Measurements from ENCODE around the gene KRI1. TPM values are rescaled to one million over a fixed set of nuclear protein-coding genes. Genes with fewer than 3 reads are reported as not detected.
"Not testable (repeated sequence)": the region's sequence is repeated elsewhere in the genome, so short reads cannot be mapped to it uniquely, and the experiment has no call there.

The KRI1 gene
- total RNA-seq, 1 donor from 2014 or later = 35.0 TPM

DNA sequence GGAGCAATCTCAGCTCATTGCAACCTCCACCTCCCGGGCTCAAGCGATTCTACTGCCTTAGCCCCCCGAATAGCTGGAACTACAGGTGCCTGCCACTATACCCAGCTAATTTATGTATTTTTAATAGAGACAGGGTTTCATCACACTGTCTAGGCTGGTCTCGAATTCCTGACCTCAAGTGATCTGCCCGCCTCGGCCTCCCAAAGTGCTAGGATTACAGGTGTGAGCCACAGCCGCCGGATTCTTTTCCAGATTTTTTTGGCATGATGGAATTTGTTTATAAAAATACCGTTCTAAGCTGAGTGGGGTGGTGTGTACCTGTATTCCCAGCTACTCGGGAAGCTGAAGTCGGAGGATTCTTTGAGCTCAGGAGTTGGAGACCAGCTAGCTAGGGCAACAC, 28.1 kb downstream of the KRI1 start:
- no peak for DNase-seq (ENCODE audit: low spot score, unreplicated experiment)
- H3K27me3 Mint-ChIP-seq = peaks cover 14% of the 10 kb centered on the region
- H3K4me3 Mint-ChIP-seq (ENCODE audit: low read depth) = no peak overlapping the region
- no peak overlapping the region for H3K27ac Mint-ChIP-seq
- H3K36me3 Mint-ChIP-seq (ENCODE audit: insufficient read depth) = no peaks in the 10 kb centered on the region
- no peaks in the 10 kb centered on the region for H3K4me1 Mint-ChIP-seq (ENCODE audit: low read depth)
- H3K9me3 Mint-ChIP-seq (ENCODE audit: low read depth) = no peaks in the 10 kb centered on the region
- no peak for TF ChIP-seq CTCF (IDR thresholded peaks at IDR 0.05; ENCODE audit: unreplicated experiment)

DNA sequence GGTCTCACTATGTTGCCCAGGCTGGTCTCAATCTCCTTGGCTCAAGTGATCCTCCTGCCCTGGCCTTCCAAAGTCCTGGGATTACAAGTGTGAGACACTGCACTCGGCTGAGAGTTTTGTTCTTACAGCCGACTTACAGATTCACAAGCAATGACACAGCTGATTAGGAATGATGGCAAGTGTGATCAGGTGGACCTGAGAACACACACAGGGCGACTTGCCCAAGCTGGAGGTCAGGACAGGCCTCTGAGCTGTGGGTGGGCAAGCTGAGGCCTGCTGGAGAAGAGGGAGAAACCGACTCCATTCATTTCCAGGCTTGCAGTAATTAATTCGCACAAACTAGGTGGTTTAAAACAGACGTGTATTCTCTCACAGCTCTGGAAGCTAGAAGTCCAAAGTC, 30.2 kb downstream of the KRI1 start:
- no peak overlapping the region for H3K27ac Mint-ChIP-seq
- no peak for DNase-seq (ENCODE audit: low spot score, unreplicated experiment)
- no peaks in the 10 kb centered on the region for H3K9me3 Mint-ChIP-seq (ENCODE audit: low read depth)
- no peak overlapping the region for H3K4me3 Mint-ChIP-seq (ENCODE audit: low read depth)
- H3K36me3 Mint-ChIP-seq (ENCODE audit: insufficient read depth) = no peaks in the 10 kb centered on the region
- TF ChIP-seq CTCF (IDR thresholded peaks at IDR 0.05; ENCODE audit: unreplicated experiment) = no peak
- peaks cover 19% of the 10 kb centered on the region for H3K27me3 Mint-ChIP-seq
- no peaks in the 10 kb centered on the region for H3K4me1 Mint-ChIP-seq (ENCODE audit: low read depth)

DNA sequence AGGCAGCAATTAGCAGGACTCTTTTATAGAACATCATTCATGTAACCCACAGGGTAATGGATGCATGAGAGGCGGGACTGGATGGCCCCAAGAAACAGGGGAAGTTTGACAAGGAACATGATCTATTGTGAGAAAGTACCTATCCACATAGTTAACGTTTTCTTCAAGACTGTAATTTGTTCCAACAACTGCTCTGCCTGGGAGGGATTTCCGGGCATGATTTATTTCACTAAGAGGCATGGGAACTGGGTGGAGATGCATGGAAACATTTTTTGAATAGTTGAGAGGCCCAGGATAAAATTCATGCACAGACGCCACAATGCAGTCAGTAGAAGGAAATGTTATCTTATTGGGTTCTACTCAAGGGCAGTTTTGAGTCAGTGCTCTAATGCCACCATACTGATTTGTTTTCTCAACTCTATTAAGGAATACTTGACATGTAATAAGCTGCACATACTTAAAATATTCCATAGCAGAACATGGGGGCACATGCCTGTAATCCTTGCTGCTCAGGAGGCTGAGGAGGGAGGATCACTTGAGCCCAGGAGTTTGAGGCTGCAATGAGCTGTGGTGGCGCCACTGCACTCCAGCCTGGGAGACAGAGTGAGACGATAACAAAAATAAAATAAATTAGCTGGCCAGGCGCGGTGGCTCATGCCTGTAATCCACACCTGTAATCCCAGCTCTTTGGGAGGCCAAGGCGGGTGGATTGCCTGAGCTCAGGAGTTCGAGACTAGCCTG, 32.0 kb downstream of the KRI1 start:
- Mint-ChIP-seq H3K27ac (no peak overlapping the region), H3K4me1 (ENCODE audit: low read depth) (no peaks in the 10 kb centered on the region), H3K36me3 (ENCODE audit: insufficient read depth) (no peaks in the 10 kb centered on the region), H3K9me3 (ENCODE audit: low read depth) (no peaks in the 10 kb centered on the region), H3K27me3 (peaks cover 17% of the 10 kb centered on the region), H3K4me3 (ENCODE audit: low read depth) (no peak overlapping the region)
- no peak for DNase-seq (ENCODE audit: low spot score, unreplicated experiment)
- no peak for TF ChIP-seq CTCF (IDR thresholded peaks at IDR 0.05; ENCODE audit: unreplicated experiment)

DNA sequence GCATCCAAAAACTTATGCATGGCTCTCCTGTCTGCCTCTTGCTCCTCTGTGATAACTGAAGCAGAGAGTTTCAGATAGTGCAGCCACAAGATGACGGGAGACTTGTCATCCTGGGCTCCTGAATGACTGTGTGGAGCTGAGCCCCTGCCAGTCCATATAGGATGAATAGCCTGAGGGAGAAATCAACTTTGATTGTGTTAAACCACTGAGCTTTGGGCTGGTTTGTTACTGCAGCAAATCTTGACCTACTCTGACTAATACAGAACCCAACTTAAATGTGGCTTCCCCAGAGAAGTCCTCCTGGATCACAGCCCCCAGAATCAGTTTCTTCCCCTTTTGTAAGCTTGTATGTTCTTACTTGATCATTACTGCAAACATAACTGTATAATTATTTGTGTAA, 33.4 kb downstream of the KRI1 start:
- no peaks in the 10 kb centered on the region for H3K4me1 Mint-ChIP-seq (ENCODE audit: low read depth)
- no peak overlapping the region for H3K27ac Mint-ChIP-seq
- TF ChIP-seq CTCF (IDR thresholded peaks at IDR 0.05; ENCODE audit: unreplicated experiment) = no peak
- no peak for DNase-seq (ENCODE audit: low spot score, unreplicated experiment)
- H3K9me3 Mint-ChIP-seq (ENCODE audit: low read depth) = no peaks in the 10 kb centered on the region
- H3K36me3 Mint-ChIP-seq (ENCODE audit: insufficient read depth) = no peaks in the 10 kb centered on the region
- H3K27me3 Mint-ChIP-seq = peaks cover 10% of the 10 kb centered on the region
- no peak overlapping the region for H3K4me3 Mint-ChIP-seq (ENCODE audit: low read depth)

- H3K4me3 Mint-ChIP-seq (ENCODE audit: low read depth) = not testable (repeated sequence)
These were observed 38.9 kb downstream of the KRI1 start for GRCh38 chr19:10526887-10527286.

GRCh38 chr19:10525636-10526035, 40.2 kb downstream of the KRI1 start:
- Mint-ChIP-seq H3K4me3 (ENCODE audit: low read depth) (no peak overlapping the region), H3K27me3 (no peaks in the 10 kb centered on the region), H3K4me1 (ENCODE audit: low read depth) (no peaks in the 10 kb centered on the region), H3K27ac (no peak overlapping the region), H3K9me3 (ENCODE audit: low read depth) (no peaks in the 10 kb centered on the region), H3K36me3 (ENCODE audit: insufficient read depth) (no peaks in the 10 kb centered on the region)
- no peak for DNase-seq (ENCODE audit: low spot score, unreplicated experiment)
- TF ChIP-seq CTCF (IDR thresholded peaks at IDR 0.05; ENCODE audit: unreplicated experiment) = no peak

More at GRCh38 chr19:10526887-10527286, 38.9 kb downstream of the KRI1 start:
- H3K27ac Mint-ChIP-seq; DNase-seq (ENCODE audit: low spot score, unreplicated experiment); H3K36me3 Mint-ChIP-seq (ENCODE audit: insufficient read depth); H3K27me3 Mint-ChIP-seq; H3K9me3 Mint-ChIP-seq (ENCODE audit: low read depth); H3K4me1 Mint-ChIP-seq (ENCODE audit: low read depth): not testable (repeated sequence)
